SK-N-SH treated with all-trans-retinoic acid at 6 μM for 48 hours (cell line): ENCODE results near the gene ETF1.

Source experiments
- ATAC-seq: fragments of 200-7000 bp; cut with Tn5 transposase; 3 replicates; pipeline ENCODE4 v1.9.1; 2020; ENCODE audit warnings: mild to moderate bottlenecking, moderate library complexity
- ARNTL ChIP-seq: fragments of 450-650 bp; formaldehyde crosslinking; IDR thresholded peaks from 2 replicates; pipeline ENCODE4 v1.5.0; 2020; ENCODE audit warnings: low read depth, mild to moderate bottlenecking, moderate library complexity, borderline replicate concordance
- BACH2 ChIP-seq: fragments of 250-450 bp; sonication (Bioruptor Pico); IDR thresholded peaks from 2 replicates; pipeline ENCODE4 v1.9.0; 2021; ENCODE audit warnings: mild to moderate bottlenecking, borderline replicate concordance
- ESRRG ChIP-seq: fragments of 250-450 bp; sonication (Bioruptor Pico); IDR thresholded peaks from 2 replicates; pipeline ENCODE4 v1.6.1; 2021; ENCODE audit warnings: mild to moderate bottlenecking
- GLIS3 ChIP-seq: fragments of 250-450 bp; sonication (Bioruptor Pico); IDR thresholded peaks from 2 replicates; pipeline ENCODE4 v1.5.0; 2020; ENCODE audit warnings: mild to moderate bottlenecking, moderate library complexity
- ISL1 ChIP-seq: fragments of 250-450 bp; sonication (Bioruptor Pico); IDR thresholded peaks from 2 replicates; pipeline ENCODE4 v2.1.2; 2022; ENCODE audit warnings: mild to moderate bottlenecking, moderate library complexity
- OSR1 ChIP-seq: fragments of 250-450 bp; sonication (Bioruptor Pico); IDR thresholded peaks from 2 replicates; pipeline ENCODE4 v1.8.0; 2022; ENCODE audit warnings: moderate library complexity, mild to moderate bottlenecking, inconsistent platforms
- POU6F1 ChIP-seq: fragments of 250-450 bp; sonication (Bioruptor Pico); IDR thresholded peaks from 2 replicates; pipeline ENCODE4 v1.8.0; 2021; ENCODE audit warnings: low read depth, mild to moderate bottlenecking, moderate library complexity, borderline replicate concordance
- PPARA ChIP-seq: fragments of 250-450 bp; sonication (Bioruptor Pico); IDR thresholded peaks from 2 replicates; pipeline ENCODE4 v1.5.0; 2020; ENCODE audit warnings: mild to moderate bottlenecking, borderline replicate concordance
- RARB ChIP-seq: fragments of 250-450 bp; sonication (Bioruptor Pico); IDR thresholded peaks from 2 replicates; pipeline ENCODE4 v1.8.0; 2021; ENCODE audit warnings: mild to moderate bottlenecking, moderate library complexity
- TCF4 ChIP-seq: fragments of 250-450 bp; sonication (Bioruptor Pico); IDR thresholded peaks from 2 replicates; pipeline ENCODE4 v1.8.0; 2021; ENCODE audit warnings: mild to moderate bottlenecking, moderate library complexity, borderline replicate concordance
- TOX ChIP-seq: fragments of 250-450 bp; sonication (Bioruptor Pico); IDR thresholded peaks from 2 replicates; pipeline ENCODE4 v1.8.0; 2021; ENCODE audit warnings: mild to moderate bottlenecking, moderate library complexity, borderline replicate concordance
- TSHZ2 ChIP-seq: fragments of 250-450 bp; sonication (Bioruptor Pico); IDR thresholded peaks from 2 replicates; pipeline ENCODE4 v1.5.0; 2020; ENCODE audit warnings: mild to moderate bottlenecking, moderate library complexity
- ZC3H10 ChIP-seq: fragments of 250-450 bp; sonication (Bioruptor Pico); IDR thresholded peaks from 2 replicates; pipeline ENCODE4 v1.5.1; 2021; ENCODE audit warnings: mild to moderate bottlenecking, moderate library complexity
- ZFP3 ChIP-seq: fragments of 250-450 bp; sonication (Bioruptor Pico); IDR thresholded peaks from 2 replicates; pipeline ENCODE4 v1.5.0; 2020; ENCODE audit warnings: mild to moderate bottlenecking, moderate library complexity
- ZNF565 ChIP-seq: fragments of 450-650 bp; formaldehyde crosslinking; conservative IDR thresholded peaks from 2 replicates; pipeline ENCODE4 v1.5.0; 2020; ENCODE audit warnings: low read depth, mild to moderate bottlenecking, moderate library complexity
- ZNF70 ChIP-seq: fragments of 450-650 bp; formaldehyde crosslinking; IDR thresholded peaks from 2 replicates; pipeline ENCODE4 v1.5.0; 2020; ENCODE audit warnings: mild to moderate bottlenecking, moderate library complexity
- TF ChIP-seq, protein P1 (sequence below): fragments of 250-450 bp; sonication (Bioruptor Pico); IDR thresholded peaks from 2 replicates; pipeline ENCODE4 v1.5.1; 2020; ENCODE audit warnings: low read depth, mild to moderate bottlenecking, moderate library complexity
- TF ChIP-seq, protein P2 (sequence below): fragments of 250-450 bp; sonication (Bioruptor Pico); IDR thresholded peaks from 2 replicates; pipeline ENCODE4 v1.5.1; 2021; ENCODE audit warnings: mild to moderate bottlenecking, moderate library complexity
- TF ChIP-seq, protein P3 (sequence below): fragments of 250-450 bp; sonication (Bioruptor Pico); IDR thresholded peaks from 2 replicates; pipeline ENCODE4 v1.8.0; 2020; ENCODE audit warnings: mild to moderate bottlenecking, moderate library complexity, borderline replicate concordance

ETF1 gene

DNA sequence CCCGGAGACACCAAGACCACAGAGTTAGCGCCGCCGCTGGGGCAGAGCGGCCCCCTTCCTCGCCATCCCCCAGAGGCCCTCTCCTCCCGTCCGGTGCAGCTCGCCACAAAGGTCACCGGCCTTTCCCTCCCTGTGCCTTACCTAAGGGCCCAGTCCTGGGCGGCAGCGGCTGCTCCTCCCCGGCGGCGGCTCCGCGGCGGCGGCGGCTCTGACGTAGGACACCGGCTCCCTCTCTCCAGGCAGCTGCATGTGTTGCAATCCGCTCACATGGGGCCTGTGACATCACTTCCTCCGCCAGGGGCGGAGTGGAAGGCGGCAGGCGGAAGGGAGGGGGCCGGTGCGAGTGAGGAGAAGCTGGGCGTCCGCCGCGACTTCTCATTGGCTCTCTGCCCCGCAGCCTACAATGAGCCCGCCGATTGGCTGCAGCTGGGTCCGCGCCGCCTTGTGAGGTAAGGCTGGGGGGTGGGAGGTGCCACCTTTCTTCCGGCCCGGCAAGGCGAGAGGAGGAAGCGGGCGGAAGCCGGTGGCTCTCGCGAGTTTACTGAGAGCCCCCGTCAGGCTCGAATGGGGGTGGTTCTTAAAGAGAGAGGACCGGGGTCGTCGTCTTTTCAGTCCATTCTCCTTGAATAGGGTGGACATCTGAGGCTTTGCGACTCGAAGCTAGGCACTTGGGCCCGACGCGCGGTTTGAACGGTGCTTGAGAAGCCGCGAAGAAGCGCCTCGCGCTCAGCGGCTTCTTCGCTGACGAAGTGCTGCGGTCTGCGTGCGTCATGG, at the start of gene ETF1:
TSS of gene ETF1 (minus strand) at position 281 of the 774 bp plus-strand sequence. CDS start 318 bp downstream, outside the sequence.
- TF ChIP-seq OSR1 (CRISPR knock-in tag) (no peak), ISL1 (CRISPR knock-in tag) (no peak), TSHZ2 (CRISPR knock-in tag) (no peak; the same call in 1 of the 2 replicates), RARB (no peak), ZNF70 (CRISPR knock-in tag) (no peak), ZFP3 (CRISPR knock-in tag) (no peak), POU6F1 (CRISPR knock-in tag) (no peak), BACH2 (no peak), TCF4 (CRISPR knock-in tag) (no peak), PPARA (CRISPR knock-in tag) (no peak), ZNF565 (CRISPR knock-in tag) (no peak), ESRRG (CRISPR knock-in tag) (no peak)
- TF ChIP-seq, protein P1, sequence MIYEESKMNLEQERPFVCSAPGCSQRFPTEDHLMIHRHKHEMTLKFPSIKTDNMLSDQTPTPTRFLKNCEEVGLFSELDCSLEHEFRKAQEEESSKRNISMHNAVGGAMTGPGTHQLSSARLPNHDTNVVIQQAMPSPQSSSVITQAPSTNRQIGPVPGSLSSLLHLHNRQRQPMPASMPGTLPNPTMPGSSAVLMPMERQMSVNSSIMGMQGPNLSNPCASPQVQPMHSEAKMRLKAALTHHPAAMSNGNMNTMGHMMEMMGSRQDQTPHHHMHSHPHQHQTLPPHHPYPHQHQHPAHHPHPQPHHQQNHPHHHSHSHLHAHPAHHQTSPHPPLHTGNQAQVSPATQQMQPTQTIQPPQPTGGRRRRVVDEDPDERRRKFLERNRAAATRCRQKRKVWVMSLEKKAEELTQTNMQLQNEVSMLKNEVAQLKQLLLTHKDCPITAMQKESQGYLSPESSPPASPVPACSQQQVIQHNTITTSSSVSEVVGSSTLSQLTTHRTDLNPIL (CRISPR knock-in tag) = no peak
- TF ChIP-seq, all 23 proteins: peak for 0
- ATAC-seq = peak; percentile 90

DNA sequence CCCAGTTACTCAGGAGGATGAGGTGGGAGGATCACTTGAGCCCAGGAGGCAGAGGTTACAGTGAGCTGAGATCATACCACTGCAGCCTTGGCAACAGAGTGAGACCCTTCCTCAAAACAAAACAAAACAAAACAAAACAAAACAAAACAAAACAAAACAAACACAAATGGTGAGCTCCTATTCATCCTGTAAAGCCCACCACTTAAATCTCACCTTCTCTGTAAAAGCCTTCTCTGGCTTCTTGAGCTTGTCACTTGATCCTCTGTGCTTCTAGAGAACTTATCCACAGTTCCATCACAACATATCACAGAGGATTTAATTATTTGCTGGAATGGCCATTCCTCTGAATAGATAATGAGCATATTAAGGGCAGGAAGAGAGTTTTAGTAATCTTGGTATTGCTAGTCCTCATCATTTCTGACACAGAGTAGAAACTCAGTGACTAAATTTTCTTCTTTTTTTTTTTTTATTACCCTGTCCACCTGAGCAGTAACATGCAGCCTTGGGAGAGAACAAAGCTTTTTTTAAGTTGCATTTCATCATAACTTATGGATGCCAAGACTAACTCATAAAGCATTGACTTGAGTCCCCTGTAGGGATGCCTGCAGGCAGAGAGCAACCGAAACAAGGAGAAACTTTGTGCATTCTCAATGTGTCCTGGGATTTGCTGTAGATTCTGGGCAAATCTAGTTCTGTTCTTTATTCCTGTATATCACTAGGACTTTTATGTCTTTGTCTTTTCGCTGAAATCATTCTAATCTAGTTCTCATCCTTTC, 45.2 kb upstream of the ETF1 start:
- TF ChIP-seq TSHZ2 (CRISPR knock-in tag) = no peak
- TF ChIP-seq ZFP3 (CRISPR knock-in tag) = peak; percentile 94
- TF ChIP-seq, all 23 proteins: peak for 1
- no peak for ATAC-seq

DNA sequence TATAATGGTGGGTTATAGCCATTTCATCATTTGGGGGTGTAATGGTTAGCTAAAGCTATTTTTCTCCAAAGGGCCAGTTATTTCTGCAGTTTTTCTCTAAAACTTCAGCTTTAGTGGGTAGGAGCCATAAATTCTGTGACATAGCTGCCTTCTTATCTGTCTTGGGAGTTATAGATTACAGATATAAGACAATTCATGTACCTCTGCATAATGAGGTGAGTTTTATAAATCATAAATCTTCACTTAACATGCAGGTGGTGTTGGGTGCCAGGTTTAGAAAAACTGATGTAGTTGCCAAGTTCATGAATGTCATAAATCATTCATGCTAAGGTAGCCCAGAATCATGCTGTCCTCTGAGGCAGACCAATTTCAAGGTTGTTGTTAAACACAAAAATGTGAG, 42.1 kb upstream of the ETF1 start:
- no peak for ATAC-seq
- no peak for TF ChIP-seq BACH2
- TF ChIP-seq GLIS3 (CRISPR knock-in tag) = no peak
- TF ChIP-seq ESRRG (CRISPR knock-in tag) = no peak
- no peak for TF ChIP-seq ZNF70 (CRISPR knock-in tag)
- TF ChIP-seq, protein P2, sequence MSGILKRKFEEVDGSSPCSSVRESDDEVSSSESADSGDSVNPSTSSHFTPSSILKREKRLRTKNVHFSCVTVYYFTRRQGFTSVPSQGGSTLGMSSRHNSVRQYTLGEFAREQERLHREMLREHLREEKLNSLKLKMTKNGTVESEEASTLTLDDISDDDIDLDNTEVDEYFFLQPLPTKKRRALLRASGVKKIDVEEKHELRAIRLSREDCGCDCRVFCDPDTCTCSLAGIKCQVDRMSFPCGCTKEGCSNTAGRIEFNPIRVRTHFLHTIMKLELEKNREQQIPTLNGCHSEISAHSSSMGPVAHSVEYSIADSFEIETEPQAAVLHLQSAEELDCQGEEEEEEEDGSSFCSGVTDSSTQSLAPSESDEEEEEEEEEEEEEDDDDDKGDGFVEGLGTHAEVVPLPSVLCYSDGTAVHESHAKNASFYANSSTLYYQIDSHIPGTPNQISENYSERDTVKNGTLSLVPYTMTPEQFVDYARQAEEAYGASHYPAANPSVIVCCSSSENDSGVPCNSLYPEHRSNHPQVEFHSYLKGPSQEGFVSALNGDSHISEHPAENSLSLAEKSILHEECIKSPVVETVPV (CRISPR knock-in tag) = no peak
- TF ChIP-seq, protein P3, sequence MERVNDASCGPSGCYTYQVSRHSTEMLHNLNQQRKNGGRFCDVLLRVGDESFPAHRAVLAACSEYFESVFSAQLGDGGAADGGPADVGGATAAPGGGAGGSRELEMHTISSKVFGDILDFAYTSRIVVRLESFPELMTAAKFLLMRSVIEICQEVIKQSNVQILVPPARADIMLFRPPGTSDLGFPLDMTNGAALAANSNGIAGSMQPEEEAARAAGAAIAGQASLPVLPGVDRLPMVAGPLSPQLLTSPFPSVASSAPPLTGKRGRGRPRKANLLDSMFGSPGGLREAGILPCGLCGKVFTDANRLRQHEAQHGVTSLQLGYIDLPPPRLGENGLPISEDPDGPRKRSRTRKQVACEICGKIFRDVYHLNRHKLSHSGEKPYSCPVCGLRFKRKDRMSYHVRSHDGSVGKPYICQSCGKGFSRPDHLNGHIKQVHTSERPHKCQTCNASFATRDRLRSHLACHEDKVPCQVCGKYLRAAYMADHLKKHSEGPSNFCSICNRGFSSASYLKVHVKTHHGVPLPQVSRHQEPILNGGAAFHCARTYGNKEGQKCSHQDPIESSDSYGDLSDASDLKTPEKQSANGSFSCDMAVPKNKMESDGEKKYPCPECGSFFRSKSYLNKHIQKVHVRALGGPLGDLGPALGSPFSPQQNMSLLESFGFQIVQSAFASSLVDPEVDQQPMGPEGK (CRISPR knock-in tag) = no peak
- TF ChIP-seq TOX = no peak
- TF ChIP-seq ARNTL (CRISPR knock-in tag) = no peak
- no peak for TF ChIP-seq POU6F1 (CRISPR knock-in tag)
- no peak for TF ChIP-seq ZC3H10 (CRISPR knock-in tag)
- no peak for TF ChIP-seq ISL1 (CRISPR knock-in tag)
- TF ChIP-seq, protein P1 (CRISPR knock-in tag) = no peak
